GM23338 (cell line): Measurements from ENCODE around the gene PTPDC1. TPM values are rescaled to one million over a fixed set of nuclear protein-coding genes. Genes with fewer than 3 reads are reported as not detected.

Source experiments
- ATAC-seq: fragments of 200-7000 bp; cut with Tn5 transposase; 3 replicates; pipeline ENCODE4 v1.9.1; 2020
- DNase-seq: peaks from one replicate; pipeline ENCODE4 v3.0.0-alpha.2; 2015; ENCODE audit warnings: low spot score
- H2AFZ ChIP-seq: fragments of 200-600 bp; sonication (generic); 2 replicates; pipeline ENCODE4 v1.8.0; 2016; ENCODE audit warnings: antibody characterized with exemption, mild to moderate bottlenecking, moderate library complexity
- H3F3A ChIP-seq: fragments of 200-600 bp; sonication (generic); replicated peaks from 2 replicates; pipeline ENCODE4 v1.8.0; 2017; ENCODE audit warnings: antibody characterized with exemption, mixed run types, low read depth
- H3K27ac ChIP-seq: fragments of 200-600 bp; sonication (generic); 2 replicates; pipeline ENCODE4 v1.6.1; 2016; ENCODE audit warnings: low read depth
- H3K27me3 ChIP-seq: fragments of 200-600 bp; sonication (generic); 2 replicates; pipeline ENCODE4 v1.8.0; 2016; ENCODE audit warnings: mild to moderate bottlenecking, mixed run types, moderate library complexity; ENCODE audit not compliant: insufficient read depth
- H3K36me3 ChIP-seq: fragments of 200-600 bp; sonication (generic); 2 replicates; pipeline ENCODE4 v1.8.0; 2016; ENCODE audit warnings: mild to moderate bottlenecking; ENCODE audit not compliant: insufficient read depth
- H3K4me1 ChIP-seq: fragments of 200-600 bp; sonication (generic); 2 replicates; pipeline ENCODE4 v1.8.0; 2016; ENCODE audit warnings: mild to moderate bottlenecking, moderate library complexity; ENCODE audit not compliant: insufficient read depth
- H3K4me2 ChIP-seq: fragments of 200-600 bp; sonication (generic); 2 replicates; pipeline ENCODE4 v1.7.1; 2017; ENCODE audit warnings: mixed run types
- H3K4me3 ChIP-seq: fragments of 200-600 bp; sonication (generic); 2 replicates; pipeline ENCODE4 v1.6.1; 2016; ENCODE audit warnings: mixed run types
- H3K79me2 ChIP-seq: fragments of 200-600 bp; sonication (generic); replicated peaks from 2 replicates; pipeline ENCODE4 v1.8.0; 2017; ENCODE audit warnings: mild to moderate bottlenecking; ENCODE audit not compliant: insufficient read depth
- H3K9me2 ChIP-seq: fragments of 200-600 bp; sonication (generic); 2 replicates; pipeline ENCODE4 v1.8.0; 2017; ENCODE audit not compliant: insufficient read depth
- H4K20me1 ChIP-seq: fragments of 200-600 bp; sonication (generic); replicated peaks from 2 replicates; pipeline ENCODE4 v1.8.0; 2017; ENCODE audit warnings: mild to moderate bottlenecking; ENCODE audit not compliant: insufficient read depth
- H3K27ac Mint-ChIP-seq: 2 replicates; pipeline ENCODE4 v1.8.0; 2020; ENCODE audit warnings: inconsistent platforms, mild to moderate bottlenecking, moderate library complexity, mixed read lengths
- H3K27me3 Mint-ChIP-seq: 3 replicates; pipeline ENCODE4 v1.8.0; 2022; ENCODE audit warnings: low read depth, mild to moderate bottlenecking, moderate library complexity, mixed read lengths, inconsistent platforms; ENCODE audit not compliant: insufficient read depth, poor library complexity
- H3K36me3 Mint-ChIP-seq: 3 replicates; pipeline ENCODE4 v1.8.0; 2021; ENCODE audit warnings: low read depth, mild to moderate bottlenecking, inconsistent platforms, moderate library complexity, mixed read lengths
- H3K4me1 Mint-ChIP-seq: 3 replicates; pipeline ENCODE4 v1.8.0; 2020; ENCODE audit warnings: mild to moderate bottlenecking, inconsistent platforms, mixed read lengths
- H3K4me3 Mint-ChIP-seq: 3 replicates; pipeline ENCODE4 v1.8.0; 2021; ENCODE audit warnings: moderate library complexity, mild to moderate bottlenecking, inconsistent platforms, mixed read lengths
- H3K9me3 Mint-ChIP-seq: 3 replicates; pipeline ENCODE4 v1.8.0; 2020; ENCODE audit warnings: moderate library complexity, mild to moderate bottlenecking, inconsistent platforms, mixed read lengths
- EZH2phosphoT487 ChIP-seq: fragments of 200-600 bp; sonication (generic); IDR thresholded peaks from one replicate; pipeline ENCODE4 v1.8.1; 2018; ENCODE audit warnings: antibody characterized with exemption; ENCODE audit not compliant: unreplicated experiment
- JUNB ChIP-seq: IDR thresholded peaks from one replicate; pipeline ENCODE4 v1.6.1; 2016; ENCODE audit warnings: antibody characterized with exemption; ENCODE audit not compliant: unreplicated experiment
- NANOG ChIP-seq: IDR thresholded peaks from 2 replicates; pipeline ENCODE4 v1.6.1; 2016; ENCODE audit warnings: antibody characterized with exemption, borderline replicate concordance
- STAT1 ChIP-seq: IDR thresholded peaks from one replicate; pipeline ENCODE4 v1.6.1; 2016; ENCODE audit warnings: antibody characterized with exemption; ENCODE audit not compliant: unreplicated experiment
- ZNF331 ChIP-seq: fragments of 250-450 bp; sonication (Bioruptor Pico); IDR thresholded peaks from 2 replicates; pipeline ENCODE4 v1.5.0; 2020; ENCODE audit warnings: low read depth, mild to moderate bottlenecking, moderate library complexity
- polyA plus RNA-seq: library from polyadenylated mRNA; unstranded; fragments of >200 nt; fragmentation: Nextera tagmentation; extraction: Ambion mirVana; gene quantifications from 2 replicates; pipeline ENCODE4 v1.2.1, GENCODE V29; 2016
- total RNA-seq: library from RNA; depleted of rRNA; stranded (reverse); fragments of >200 nt; shearing (Covaris generic); gene quantifications from 2 replicates; pipeline ENCODE4 v1.2.3, GENCODE V29; 2014
- TF ChIP-seq, protein P1 (sequence below), 2 experiments: fragments of 200-600 bp in 1 of 2; sonication (generic) in 1 of 2; conservative IDR thresholded peaks; 2 replicates each; pipeline versions ENCODE4 v1.5.1 to v1.6.1; 2016 to 2017; ENCODE audit warnings: antibody characterized with exemption in 2 of 2, low read depth in 2 of 2, mild to moderate bottlenecking in 2 of 2, moderate library complexity in 1 of 2
- TF ChIP-seq, protein P2 (sequence below): IDR thresholded peaks from 2 replicates; pipeline ENCODE4 v1.6.1; 2016; ENCODE audit warnings: antibody characterized with exemption
- TF ChIP-seq, protein P3 (sequence below): IDR thresholded peaks from one replicate; pipeline ENCODE4 v1.6.1; 2018; ENCODE audit warnings: antibody characterized with exemption; ENCODE audit not compliant: unreplicated experiment

The PTPDC1 gene
- total and polyA plus RNA-seq, 2 experiments from 2014 or later: 4.3 to 10.6 TPM

DNA sequence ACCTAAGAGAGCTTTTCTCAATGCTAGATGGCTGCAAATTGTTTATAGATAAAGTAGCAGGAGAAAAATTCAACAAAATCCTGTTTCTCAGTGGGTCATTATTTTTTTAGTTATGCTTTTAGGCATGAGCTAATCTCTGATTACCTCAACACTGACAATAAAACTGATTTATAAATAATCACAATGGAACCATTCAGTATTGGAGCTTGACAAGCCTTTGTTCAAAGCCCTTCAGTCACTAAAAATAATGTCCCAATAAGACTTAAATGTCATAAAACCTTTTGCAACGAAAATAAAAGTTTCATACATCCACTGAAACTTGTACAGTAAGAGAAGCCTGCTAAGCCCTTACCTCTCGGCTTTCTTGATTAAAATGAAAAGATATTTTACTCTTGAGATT, 27.2 kb downstream of the PTPDC1 start:
- no peak for DNase-seq
- Histone ChIP-seq H3K27ac (no peak overlapping the region), H3K79me2 (no peaks in the 10 kb centered on the region), H3K4me3 (no peak overlapping the region), H3K36me3 (no peaks in the 10 kb centered on the region), H3K27me3 (no peaks in the 10 kb centered on the region), H3F3A (no peaks in the 10 kb centered on the region), H3K4me1 (no peaks in the 10 kb centered on the region), H3K9me2 (no peaks in the 10 kb centered on the region), H3K4me2 (no peak overlapping the region), H2AFZ (no peak overlapping the region), H4K20me1 (no peaks in the 10 kb centered on the region)
- Mint-ChIP-seq H3K36me3 (peaks cover 3% of the 10 kb centered on the region; the same call in 2 of the 3 replicates), H3K9me3 (peaks cover 3% of the 10 kb centered on the region; the same call in 2 of the 3 replicates), H3K27ac (no peak overlapping the region), H3K4me1 (no peaks in the 10 kb centered on the region), H3K4me3 (no peak overlapping the region), H3K27me3 (no peaks in the 10 kb centered on the region)
- no peak for ATAC-seq
- TF ChIP-seq, protein P1, sequence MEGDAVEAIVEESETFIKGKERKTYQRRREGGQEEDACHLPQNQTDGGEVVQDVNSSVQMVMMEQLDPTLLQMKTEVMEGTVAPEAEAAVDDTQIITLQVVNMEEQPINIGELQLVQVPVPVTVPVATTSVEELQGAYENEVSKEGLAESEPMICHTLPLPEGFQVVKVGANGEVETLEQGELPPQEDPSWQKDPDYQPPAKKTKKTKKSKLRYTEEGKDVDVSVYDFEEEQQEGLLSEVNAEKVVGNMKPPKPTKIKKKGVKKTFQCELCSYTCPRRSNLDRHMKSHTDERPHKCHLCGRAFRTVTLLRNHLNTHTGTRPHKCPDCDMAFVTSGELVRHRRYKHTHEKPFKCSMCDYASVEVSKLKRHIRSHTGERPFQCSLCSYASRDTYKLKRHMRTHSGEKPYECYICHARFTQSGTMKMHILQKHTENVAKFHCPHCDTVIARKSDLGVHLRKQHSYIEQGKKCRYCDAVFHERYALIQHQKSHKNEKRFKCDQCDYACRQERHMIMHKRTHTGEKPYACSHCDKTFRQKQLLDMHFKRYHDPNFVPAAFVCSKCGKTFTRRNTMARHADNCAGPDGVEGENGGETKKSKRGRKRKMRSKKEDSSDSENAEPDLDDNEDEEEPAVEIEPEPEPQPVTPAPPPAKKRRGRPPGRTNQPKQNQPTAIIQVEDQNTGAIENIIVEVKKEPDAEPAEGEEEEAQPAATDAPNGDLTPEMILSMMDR (conservative IDR thresholded peaks at IDR 0.05; ENCODE audit: low read depth in 2 of 2): no peak
- TF ChIP-seq, protein P2, sequence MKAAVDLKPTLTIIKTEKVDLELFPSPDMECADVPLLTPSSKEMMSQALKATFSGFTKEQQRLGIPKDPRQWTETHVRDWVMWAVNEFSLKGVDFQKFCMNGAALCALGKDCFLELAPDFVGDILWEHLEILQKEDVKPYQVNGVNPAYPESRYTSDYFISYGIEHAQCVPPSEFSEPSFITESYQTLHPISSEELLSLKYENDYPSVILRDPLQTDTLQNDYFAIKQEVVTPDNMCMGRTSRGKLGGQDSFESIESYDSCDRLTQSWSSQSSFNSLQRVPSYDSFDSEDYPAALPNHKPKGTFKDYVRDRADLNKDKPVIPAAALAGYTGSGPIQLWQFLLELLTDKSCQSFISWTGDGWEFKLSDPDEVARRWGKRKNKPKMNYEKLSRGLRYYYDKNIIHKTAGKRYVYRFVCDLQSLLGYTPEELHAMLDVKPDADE: no peak
- TF ChIP-seq ZNF331 (CRISPR knock-in tag): no peak
- no peak for TF ChIP-seq STAT1
- TF ChIP-seq JUNB: no peak

DNA sequence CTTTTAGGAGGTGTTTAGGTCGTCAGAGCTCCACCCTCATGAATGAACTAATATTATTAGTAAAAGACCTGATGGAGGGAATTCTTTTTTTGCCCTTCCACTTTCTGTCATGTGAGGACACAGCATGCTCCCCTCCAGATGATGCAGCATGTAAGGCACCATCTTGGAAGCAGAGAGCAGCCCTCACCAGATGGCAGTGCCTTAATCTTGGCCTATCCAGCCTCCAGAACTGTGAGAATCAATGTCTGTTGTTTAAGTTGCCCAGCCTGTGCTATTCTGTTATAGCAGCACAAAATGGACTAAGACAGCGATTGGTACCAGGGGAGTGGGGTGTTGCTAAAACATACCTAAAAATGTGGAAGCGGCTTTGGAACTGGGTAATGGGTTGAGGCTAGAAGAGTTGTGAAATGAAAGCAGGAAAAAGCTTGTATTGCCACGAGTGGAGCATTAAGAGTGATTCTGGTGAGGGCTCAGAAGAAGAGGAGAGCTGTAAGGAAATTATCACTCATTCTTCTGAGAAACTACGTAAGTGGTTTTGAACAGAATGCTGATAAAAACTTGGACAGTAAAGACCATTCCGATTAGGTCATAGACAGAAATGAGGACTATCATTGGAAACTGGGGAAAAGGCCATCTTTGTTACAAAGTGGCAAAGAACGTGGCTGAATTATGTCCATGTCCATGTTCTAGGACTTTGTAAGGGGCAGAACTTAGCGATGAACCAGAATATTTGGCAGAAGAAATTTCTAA, 28.6 kb downstream of the PTPDC1 start:
- H3K27me3 ChIP-seq: no peaks in the 10 kb centered on the region
- H4K20me1 ChIP-seq: no peaks in the 10 kb centered on the region
- ATAC-seq (no peak), DNase-seq (no peak)
- H3K9me3 Mint-ChIP-seq: peaks cover 3% of the 10 kb centered on the region; the same call in 2 of the 3 replicates
- no peak overlapping the region for H2AFZ ChIP-seq
- H3K79me2 ChIP-seq: no peaks in the 10 kb centered on the region
- H3K4me2 ChIP-seq: no peak overlapping the region
- no peak overlapping the region for H3K4me3 ChIP-seq
- no peaks in the 10 kb centered on the region for H3K36me3 ChIP-seq
- no peak overlapping the region for H3K27ac ChIP-seq
- no peaks in the 10 kb centered on the region for H3F3A ChIP-seq
- no peaks in the 10 kb centered on the region for H3K4me1 Mint-ChIP-seq
- H3K27ac Mint-ChIP-seq: no peak overlapping the region
- H3K27me3 Mint-ChIP-seq: no peaks in the 10 kb centered on the region
- H3K36me3 Mint-ChIP-seq: peaks cover 3% of the 10 kb centered on the region; the same call in 2 of the 3 replicates
- H3K4me1 ChIP-seq: no peaks in the 10 kb centered on the region
- H3K4me3 Mint-ChIP-seq: no peak overlapping the region
- no peaks in the 10 kb centered on the region for H3K9me2 ChIP-seq
- TF ChIP-seq NANOG (no peak), EZH2phosphoT487 (no peak), JUNB (no peak)
- TF ChIP-seq, protein P3, sequence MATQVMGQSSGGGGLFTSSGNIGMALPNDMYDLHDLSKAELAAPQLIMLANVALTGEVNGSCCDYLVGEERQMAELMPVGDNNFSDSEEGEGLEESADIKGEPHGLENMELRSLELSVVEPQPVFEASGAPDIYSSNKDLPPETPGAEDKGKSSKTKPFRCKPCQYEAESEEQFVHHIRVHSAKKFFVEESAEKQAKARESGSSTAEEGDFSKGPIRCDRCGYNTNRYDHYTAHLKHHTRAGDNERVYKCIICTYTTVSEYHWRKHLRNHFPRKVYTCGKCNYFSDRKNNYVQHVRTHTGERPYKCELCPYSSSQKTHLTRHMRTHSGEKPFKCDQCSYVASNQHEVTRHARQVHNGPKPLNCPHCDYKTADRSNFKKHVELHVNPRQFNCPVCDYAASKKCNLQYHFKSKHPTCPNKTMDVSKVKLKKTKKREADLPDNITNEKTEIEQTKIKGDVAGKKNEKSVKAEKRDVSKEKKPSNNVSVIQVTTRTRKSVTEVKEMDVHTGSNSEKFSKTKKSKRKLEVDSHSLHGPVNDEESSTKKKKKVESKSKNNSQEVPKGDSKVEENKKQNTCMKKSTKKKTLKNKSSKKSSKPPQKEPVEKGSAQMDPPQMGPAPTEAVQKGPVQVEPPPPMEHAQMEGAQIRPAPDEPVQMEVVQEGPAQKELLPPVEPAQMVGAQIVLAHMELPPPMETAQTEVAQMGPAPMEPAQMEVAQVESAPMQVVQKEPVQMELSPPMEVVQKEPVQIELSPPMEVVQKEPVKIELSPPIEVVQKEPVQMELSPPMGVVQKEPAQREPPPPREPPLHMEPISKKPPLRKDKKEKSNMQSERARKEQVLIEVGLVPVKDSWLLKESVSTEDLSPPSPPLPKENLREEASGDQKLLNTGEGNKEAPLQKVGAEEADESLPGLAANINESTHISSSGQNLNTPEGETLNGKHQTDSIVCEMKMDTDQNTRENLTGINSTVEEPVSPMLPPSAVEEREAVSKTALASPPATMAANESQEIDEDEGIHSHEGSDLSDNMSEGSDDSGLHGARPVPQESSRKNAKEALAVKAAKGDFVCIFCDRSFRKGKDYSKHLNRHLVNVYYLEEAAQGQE: no peak
